A172 (cell line): ENCODE measurements around the gene CRISP2. TPM values are rescaled to one million over a fixed set of nuclear protein-coding genes. Genes with fewer than 3 reads are reported as not detected.

Experiments used
- DNase-seq: peaks from one replicate; pipeline ENCODE4 v3.0.0-alpha.2; 2015; ENCODE audit warnings: low spot score
- total RNA-seq: library from RNA; depleted of rRNA; stranded (reverse); fragments of >200 nt; shearing (Covaris generic); gene quantifications from 2 replicates; pipeline ENCODE4 v1.2.3, GENCODE V29; 2014; rRNA removed

The CRISP2 gene
- total RNA-seq, 1 experiment from 2014 or later = not detected

GRCh38 chr6:49662231-49662891 lies 51.0 kb downstream of the CRISP2 start:
- no peak for DNase-seq

GRCh38 chr6:49653942-49654341 lies 59.4 kb downstream of the CRISP2 start:
- no peak for DNase-seq

- no peak for DNase-seq
Observed at GRCh38 chr6:49653438-49653837, 59.9 kb downstream of the CRISP2 start.

- no peak for DNase-seq
Observed at GRCh38 chr6:49651239-49651638, 62.1 kb downstream of the CRISP2 start.

GRCh38 chr6:49649988-49650387 lies 63.4 kb downstream of the CRISP2 start:
- DNase-seq = no peak

- DNase-seq = no peak
Observed at GRCh38 chr6:49648036-49648435, 65.3 kb downstream of the CRISP2 start.

GRCh38 chr6:49647476-49647875 lies 65.9 kb downstream of the CRISP2 start:
- no peak for DNase-seq

GRCh38 chr6:49646942-49647341 lies 66.4 kb downstream of the CRISP2 start:
- DNase-seq = no peak

GRCh38 chr6:49646130-49646824 lies 67.1 kb downstream of the CRISP2 start:
- DNase-seq = no peak

GRCh38 chr6:49645139-49645538 lies 68.2 kb downstream of the CRISP2 start:
- no peak for DNase-seq

Other genes with a start within 250 kb of the CRISP2 start
- not detected in 2 replicates for gene GLYATL3, start 213.6 kb downstream of the CRISP2 start, total RNA-seq
- gene C6orf141, start 162.9 kb downstream of the CRISP2 start, total RNA-seq = 21.5 and 33.9 TPM in 2 replicates
- not detected in 2 replicates for gene RHAG, start 76.7 kb downstream of the CRISP2 start, total RNA-seq
- gene CRISP3, start 30.8 kb upstream of the CRISP2 start, total RNA-seq = not detected in 2 replicates
- not detected in 2 replicates for gene PGK2, start 73.7 kb upstream of the CRISP2 start, total RNA-seq
- not detected in 2 replicates for gene CRISP1, start 153.0 kb upstream of the CRISP2 start, total RNA-seq